Body of pancreas (tissue), 4 donors: ENCODE results near the gene UGT2A3.

Experiments
- POLR2A ChIP-seq, 3 donors: fragments of 450-650 bp; IDR thresholded peaks; one replicate each; pipeline ENCODE4 v1.6.1; 2016; ENCODE audit warnings: antibody characterized with exemption in 3 of 3, mild to moderate bottlenecking in 2 of 3
- TF ChIP-seq, protein P1 (sequence below), 7 experiments: fragments of 450-650 bp in 4 of 7; fragments of 200-600 bp in 3 of 7; sonication (generic) in 3 of 7; IDR thresholded peaks; one replicate each; pipeline ENCODE4 v1.5.1; 2016 to 2019; ENCODE audit warnings: antibody characterized with exemption in 7 of 7

DNA sequence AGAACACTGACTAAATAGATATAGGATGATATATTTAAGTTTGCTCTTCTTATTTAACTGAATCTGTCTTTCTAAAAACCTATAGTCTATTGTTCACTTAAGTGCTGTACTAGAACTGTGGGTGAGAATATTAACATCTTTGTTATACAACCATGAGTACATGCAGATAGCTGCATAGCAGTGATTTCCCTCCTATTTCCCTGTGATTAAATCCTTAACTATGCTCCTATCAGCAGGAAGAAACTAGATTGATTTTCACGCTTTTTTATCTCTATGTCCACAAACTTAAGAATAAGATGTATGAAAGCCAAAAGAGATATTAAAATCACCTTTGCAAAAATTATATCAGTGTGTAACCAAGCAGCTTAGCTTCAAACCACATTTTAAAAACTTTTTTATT is 11.3 kb upstream of the UGT2A3 start:
- TF ChIP-seq, protein P1, sequence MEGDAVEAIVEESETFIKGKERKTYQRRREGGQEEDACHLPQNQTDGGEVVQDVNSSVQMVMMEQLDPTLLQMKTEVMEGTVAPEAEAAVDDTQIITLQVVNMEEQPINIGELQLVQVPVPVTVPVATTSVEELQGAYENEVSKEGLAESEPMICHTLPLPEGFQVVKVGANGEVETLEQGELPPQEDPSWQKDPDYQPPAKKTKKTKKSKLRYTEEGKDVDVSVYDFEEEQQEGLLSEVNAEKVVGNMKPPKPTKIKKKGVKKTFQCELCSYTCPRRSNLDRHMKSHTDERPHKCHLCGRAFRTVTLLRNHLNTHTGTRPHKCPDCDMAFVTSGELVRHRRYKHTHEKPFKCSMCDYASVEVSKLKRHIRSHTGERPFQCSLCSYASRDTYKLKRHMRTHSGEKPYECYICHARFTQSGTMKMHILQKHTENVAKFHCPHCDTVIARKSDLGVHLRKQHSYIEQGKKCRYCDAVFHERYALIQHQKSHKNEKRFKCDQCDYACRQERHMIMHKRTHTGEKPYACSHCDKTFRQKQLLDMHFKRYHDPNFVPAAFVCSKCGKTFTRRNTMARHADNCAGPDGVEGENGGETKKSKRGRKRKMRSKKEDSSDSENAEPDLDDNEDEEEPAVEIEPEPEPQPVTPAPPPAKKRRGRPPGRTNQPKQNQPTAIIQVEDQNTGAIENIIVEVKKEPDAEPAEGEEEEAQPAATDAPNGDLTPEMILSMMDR (IDR thresholded peaks at IDR 0.05), result no peak
- TF ChIP-seq POLR2A (IDR thresholded peaks at IDR 0.05), result no peak
